Breast epithelium (tissue), 4 donors: ENCODE measurements around the gene ASAP2. TPM values are rescaled to one million over a fixed set of nuclear protein-coding genes. Genes with fewer than 3 reads are reported as not detected.

Experiments used
- DNase-seq, 2 donors: peaks; one replicate each; pipeline ENCODE4 v3.0.0-alpha.2; 2019; ENCODE audit warnings: low spot score in 2 of 2
- H3K27ac ChIP-seq, 2 donors: fragments of 200-600 bp; sonication (generic) in 1 of 2; one replicate each; pipeline ENCODE4 v1.5.1; 2016 to 2019; ENCODE audit warnings: mild to moderate bottlenecking in 1 of 2
- H3K27me3 ChIP-seq, 2 donors: fragments of 200-600 bp; sonication (generic) in 1 of 2; one replicate each; pipeline versions ENCODE4 v1.5.1 to v1.6.0; 2017 to 2019; ENCODE audit warnings: control low read depth in 1 of 2, mild to moderate bottlenecking in 1 of 2
- H3K36me3 ChIP-seq: fragments of 200-600 bp; one replicate; pipeline ENCODE4 v1.5.1; 2019
- H3K4me1 ChIP-seq, 2 donors: fragments of 200-600 bp; sonication (generic); one replicate each; pipeline ENCODE4 v1.5.1; 2016 to 2019; ENCODE audit warnings: control low read depth in 1 of 2
- H3K4me3 ChIP-seq, 3 donors: fragments of 200-600 bp; sonication (generic); 1 replicate in 2 of 3; 2 replicates in 1 of 3; pipeline ENCODE4 v1.5.1; 2016 to 2019; ENCODE audit warnings: mild to moderate bottlenecking in 3 of 3, moderate library complexity in 2 of 3
- H3K9me3 ChIP-seq, 2 donors: fragments of 200-600 bp; sonication (generic) in 1 of 2; one replicate each; pipeline ENCODE4 v1.5.1; 2016 to 2019; ENCODE audit warnings: control low read depth in 1 of 2
- POLR2A ChIP-seq: fragments of 450-650 bp; IDR thresholded peaks from one replicate; pipeline ENCODE4 v1.6.1; 2016; ENCODE audit warnings: antibody characterized with exemption, mild to moderate bottlenecking, moderate library complexity
- POLR2AphosphoS5 ChIP-seq, 3 donors: sonication (generic); formaldehyde crosslinking; IDR thresholded peaks; one replicate each; pipeline ENCODE4 v1.6.1; 2017; ENCODE audit warnings: antibody characterized with exemption in 3 of 3
- intact Hi-C: fragments of 100-400 bp; cut with DNase I; formaldehyde crosslinking; loops from one replicate; pipeline ENCODE4 v1.15.1; 2023; ENCODE audit warnings: low total_unique reads
- total RNA-seq, 3 donors: library from RNA; depleted of rRNA; stranded (reverse); fragments of >200 nt; gene quantifications; one replicate each; pipeline ENCODE4 v1.1.0, GENCODE V29; 2016
- TF ChIP-seq, protein P1 (sequence below), 3 donors: fragments of 450-650 bp; IDR thresholded peaks; one replicate each; pipeline ENCODE4 v1.5.1; 2016 to 2017; ENCODE audit warnings: antibody characterized with exemption in 3 of 3, mild to moderate bottlenecking in 3 of 3, moderate library complexity in 3 of 3

ASAP2 gene
- total RNA-seq, 3 donors from 2014 or later = 14.5 to 24.2 (median 21.0) TPM

DNA sequence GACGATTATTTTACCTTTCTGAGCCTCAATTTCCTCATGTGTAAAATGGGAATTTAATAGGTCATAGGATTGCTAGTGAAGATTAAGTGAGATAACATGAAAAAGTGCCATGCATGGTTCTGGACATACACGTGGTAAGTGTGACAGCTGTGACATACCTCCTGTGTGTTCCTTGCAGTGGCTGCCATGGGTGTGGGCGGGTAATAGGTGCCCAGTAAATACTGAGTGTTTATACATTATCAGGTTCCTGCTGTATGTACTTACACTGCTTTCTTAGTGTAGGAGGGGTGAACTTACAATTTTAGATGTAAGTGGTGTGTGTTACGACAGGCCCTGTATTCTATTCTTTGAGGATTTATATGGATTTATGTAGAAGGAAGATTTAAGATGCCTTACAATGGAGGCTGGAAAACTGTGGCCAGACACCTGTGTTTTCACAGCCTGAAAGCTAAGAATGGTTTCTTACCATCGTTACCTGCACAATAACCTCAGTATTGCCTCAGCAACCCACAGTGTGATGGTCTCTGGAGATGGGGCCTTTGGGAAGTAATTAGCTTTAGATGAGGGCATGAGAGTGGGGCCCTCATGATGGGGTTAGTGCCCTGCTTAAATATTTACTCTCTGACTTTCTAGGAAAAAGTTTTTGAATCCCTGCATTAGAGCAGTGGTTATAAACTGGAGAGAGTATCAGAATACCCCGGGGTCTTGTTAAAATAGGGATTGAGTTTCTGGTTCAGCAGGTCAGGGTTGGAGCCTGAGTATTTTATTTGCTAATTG is 78.1 kb downstream of the ASAP2 start:
- TF ChIP-seq, protein P1, sequence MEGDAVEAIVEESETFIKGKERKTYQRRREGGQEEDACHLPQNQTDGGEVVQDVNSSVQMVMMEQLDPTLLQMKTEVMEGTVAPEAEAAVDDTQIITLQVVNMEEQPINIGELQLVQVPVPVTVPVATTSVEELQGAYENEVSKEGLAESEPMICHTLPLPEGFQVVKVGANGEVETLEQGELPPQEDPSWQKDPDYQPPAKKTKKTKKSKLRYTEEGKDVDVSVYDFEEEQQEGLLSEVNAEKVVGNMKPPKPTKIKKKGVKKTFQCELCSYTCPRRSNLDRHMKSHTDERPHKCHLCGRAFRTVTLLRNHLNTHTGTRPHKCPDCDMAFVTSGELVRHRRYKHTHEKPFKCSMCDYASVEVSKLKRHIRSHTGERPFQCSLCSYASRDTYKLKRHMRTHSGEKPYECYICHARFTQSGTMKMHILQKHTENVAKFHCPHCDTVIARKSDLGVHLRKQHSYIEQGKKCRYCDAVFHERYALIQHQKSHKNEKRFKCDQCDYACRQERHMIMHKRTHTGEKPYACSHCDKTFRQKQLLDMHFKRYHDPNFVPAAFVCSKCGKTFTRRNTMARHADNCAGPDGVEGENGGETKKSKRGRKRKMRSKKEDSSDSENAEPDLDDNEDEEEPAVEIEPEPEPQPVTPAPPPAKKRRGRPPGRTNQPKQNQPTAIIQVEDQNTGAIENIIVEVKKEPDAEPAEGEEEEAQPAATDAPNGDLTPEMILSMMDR (IDR thresholded peaks at IDR 0.05) = no peak
- TF ChIP-seq POLR2AphosphoS5 (IDR thresholded peaks at IDR 0.05) = no peak
- TF ChIP-seq POLR2A = no peak
- Histone ChIP-seq H3K27me3 (no peaks in the 10 kb centered on the region), H3K36me3 (no peaks in the 10 kb centered on the region), H3K27ac (no peak overlapping the region), H3K4me1 (no peaks in the 10 kb centered on the region), H3K9me3 (no peaks in the 10 kb centered on the region), H3K4me3 (no peak overlapping the region)
- DNase-seq = no peak
- intact Hi-C loops = no loop called here

DNA sequence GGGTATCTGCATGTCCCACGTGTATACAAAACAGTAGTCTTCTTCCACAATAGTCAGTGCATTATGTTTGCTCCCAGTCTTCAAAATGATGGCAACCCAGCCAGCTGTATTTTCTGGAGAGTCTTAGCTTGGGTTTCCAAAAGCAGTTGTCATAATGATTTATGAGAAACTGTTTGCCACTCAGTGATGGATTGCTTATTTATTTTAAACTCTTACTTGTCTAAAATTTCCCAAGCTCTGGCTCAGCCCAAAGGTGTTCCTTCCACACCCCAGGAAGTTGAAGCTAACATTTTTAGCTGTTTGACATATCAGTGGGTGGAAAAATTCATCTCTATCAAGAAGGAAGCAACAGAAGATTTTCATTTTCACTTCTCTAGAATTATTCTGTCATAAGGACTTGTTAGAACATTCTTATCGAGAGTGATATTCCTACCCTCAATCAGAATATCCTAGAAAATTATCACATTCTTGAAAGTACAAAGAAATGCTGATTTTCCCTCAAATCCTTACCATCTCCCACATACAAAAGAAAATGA is 78.8 kb downstream of the ASAP2 start:
- Histone ChIP-seq H3K9me3 (no peaks in the 10 kb centered on the region), H3K36me3 (no peaks in the 10 kb centered on the region), H3K4me3 (no peak overlapping the region), H3K27me3 (no peaks in the 10 kb centered on the region), H3K4me1 (no peaks in the 10 kb centered on the region), H3K27ac (no peak overlapping the region)
- intact Hi-C loops = no loop called here
- no peak for DNase-seq
- TF ChIP-seq POLR2A (no peak), POLR2AphosphoS5 (IDR thresholded peaks at IDR 0.05) (no peak)
- TF ChIP-seq, protein P1 (IDR thresholded peaks at IDR 0.05) = no peak

DNA sequence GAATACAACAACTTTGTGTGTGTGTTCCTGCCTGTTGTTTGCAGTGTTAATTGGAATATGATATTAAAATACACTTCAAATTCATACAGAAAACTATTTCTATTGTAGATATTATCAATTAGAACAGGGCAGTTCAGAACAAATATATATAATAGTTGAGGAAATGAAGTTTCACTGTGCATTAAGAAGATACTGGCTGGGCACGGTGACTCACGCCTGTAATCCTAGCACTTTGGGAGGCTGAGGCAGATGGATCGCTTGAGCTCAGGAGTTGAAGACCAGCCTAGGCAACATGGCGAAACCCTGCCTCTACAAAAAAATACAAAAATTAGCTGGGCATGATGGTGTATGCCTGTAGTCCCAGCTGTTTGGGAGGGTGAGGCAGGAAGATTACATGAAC is 79.3 kb downstream of the ASAP2 start:
- intact Hi-C loops = no loop called here
- TF ChIP-seq POLR2AphosphoS5 (IDR thresholded peaks at IDR 0.05) (no peak), POLR2A (no peak)
- TF ChIP-seq, protein P1 (IDR thresholded peaks at IDR 0.05) = no peak
- no peaks in the 10 kb centered on the region for H3K9me3 ChIP-seq
- no peaks in the 10 kb centered on the region for H3K36me3 ChIP-seq
- DNase-seq = no peak
- H3K27ac ChIP-seq = no peak overlapping the region
- H3K4me1 ChIP-seq = no peaks in the 10 kb centered on the region
- H3K27me3 ChIP-seq = no peaks in the 10 kb centered on the region
- H3K4me3 ChIP-seq = no peak overlapping the region

DNA sequence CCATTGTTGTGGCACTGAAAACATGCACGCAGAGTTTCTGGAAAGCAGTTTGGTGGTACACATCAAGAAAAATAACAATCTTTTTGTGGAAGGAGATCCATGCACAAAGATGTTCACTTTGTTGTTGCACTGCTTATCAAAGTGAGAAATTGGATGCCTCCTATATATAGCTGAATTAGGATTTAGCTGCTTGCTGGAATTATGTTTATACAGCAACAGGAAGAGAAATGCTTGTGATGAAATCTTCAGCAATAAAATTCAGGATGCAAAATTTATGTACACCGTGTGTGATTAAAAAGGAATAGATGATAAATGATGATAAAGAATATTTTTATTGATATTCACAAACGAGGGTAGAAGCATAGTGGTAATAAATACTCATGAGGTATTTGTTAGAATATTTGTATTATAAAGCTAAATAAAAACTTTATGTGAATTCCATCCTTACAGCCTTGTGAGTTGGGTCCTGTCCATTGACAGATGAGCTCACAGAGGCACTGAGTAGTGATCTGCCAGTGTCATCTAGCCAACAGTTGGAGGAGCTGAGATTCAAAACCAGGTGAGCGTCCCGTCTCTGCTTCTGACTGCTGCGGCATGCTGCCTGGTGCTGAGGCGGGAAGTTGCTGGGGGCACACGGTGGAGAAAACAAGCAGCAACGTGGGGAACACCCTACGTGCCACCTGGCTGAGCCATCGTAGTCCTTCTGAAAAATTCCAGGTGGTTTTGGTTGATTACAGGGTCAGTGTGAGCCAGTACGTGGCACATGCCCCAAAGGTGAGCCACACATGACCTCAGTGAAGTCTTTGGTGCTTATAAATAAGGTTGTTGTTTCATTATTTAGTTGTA is 80.2 kb downstream of the ASAP2 start:
- H3K4me1 ChIP-seq = no peaks in the 10 kb centered on the region
- no peaks in the 10 kb centered on the region for H3K9me3 ChIP-seq
- no peak overlapping the region for H3K27ac ChIP-seq
- intact Hi-C loops = no loop called here
- H3K36me3 ChIP-seq = no peaks in the 10 kb centered on the region
- TF ChIP-seq, protein P1 (IDR thresholded peaks at IDR 0.05) = no peak
- no peak for TF ChIP-seq POLR2A
- TF ChIP-seq POLR2AphosphoS5 (IDR thresholded peaks at IDR 0.05) = no peak
- no peak for DNase-seq
- H3K27me3 ChIP-seq = no peaks in the 10 kb centered on the region
- H3K4me3 ChIP-seq = no peak overlapping the region
